ENCODE data around the gene C19orf81.
A peak's percentile ranks its signal among the peaks of the same experiment; 100 is the strongest.

The C19orf81 gene

DNA sequence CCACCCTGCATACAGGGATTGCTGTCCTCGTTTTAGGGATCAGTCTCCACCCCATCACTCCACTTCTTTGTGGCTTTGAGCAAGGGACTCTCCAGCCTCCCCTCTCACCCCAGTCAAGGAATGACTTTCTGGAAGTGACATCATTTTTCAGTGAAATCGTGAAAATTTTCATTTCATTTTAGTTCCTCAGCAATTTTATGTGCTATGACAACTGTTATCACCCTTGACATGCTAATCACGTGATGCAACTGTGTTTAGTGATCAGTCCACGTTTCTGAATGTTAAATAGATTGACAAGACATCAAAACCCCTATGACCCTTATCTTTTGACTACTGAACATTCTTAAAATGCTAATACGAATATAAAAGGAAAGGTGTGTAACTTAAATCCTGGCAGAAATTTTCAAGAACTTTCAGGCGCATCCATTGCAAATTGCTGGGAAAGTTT lies 8.0 kb downstream of the C19orf81 start:
- Histone ChIP-seq H3K4me3 (ENCODE audit: low read depth in 1 of 2, low read length in 1 of 2) (no peak overlapping the region), H3K27ac (no peak overlapping the region), H3K36me3 (no peaks in the 10 kb centered on the region), H3K4me1 (ENCODE audit: control insufficient read depth in 1 of 2, insufficient read depth in 1 of 2, low read depth in 1 of 2, low read length in 1 of 2) (peaks cover 10 to 16% of the 10 kb centered on the region in 2 experiments), H3K27me3 (peaks cover 98% of the 10 kb centered on the region), H3K9me3 (peaks cover 8% of the 10 kb centered on the region)
- TF ChIP-seq, protein P1, sequence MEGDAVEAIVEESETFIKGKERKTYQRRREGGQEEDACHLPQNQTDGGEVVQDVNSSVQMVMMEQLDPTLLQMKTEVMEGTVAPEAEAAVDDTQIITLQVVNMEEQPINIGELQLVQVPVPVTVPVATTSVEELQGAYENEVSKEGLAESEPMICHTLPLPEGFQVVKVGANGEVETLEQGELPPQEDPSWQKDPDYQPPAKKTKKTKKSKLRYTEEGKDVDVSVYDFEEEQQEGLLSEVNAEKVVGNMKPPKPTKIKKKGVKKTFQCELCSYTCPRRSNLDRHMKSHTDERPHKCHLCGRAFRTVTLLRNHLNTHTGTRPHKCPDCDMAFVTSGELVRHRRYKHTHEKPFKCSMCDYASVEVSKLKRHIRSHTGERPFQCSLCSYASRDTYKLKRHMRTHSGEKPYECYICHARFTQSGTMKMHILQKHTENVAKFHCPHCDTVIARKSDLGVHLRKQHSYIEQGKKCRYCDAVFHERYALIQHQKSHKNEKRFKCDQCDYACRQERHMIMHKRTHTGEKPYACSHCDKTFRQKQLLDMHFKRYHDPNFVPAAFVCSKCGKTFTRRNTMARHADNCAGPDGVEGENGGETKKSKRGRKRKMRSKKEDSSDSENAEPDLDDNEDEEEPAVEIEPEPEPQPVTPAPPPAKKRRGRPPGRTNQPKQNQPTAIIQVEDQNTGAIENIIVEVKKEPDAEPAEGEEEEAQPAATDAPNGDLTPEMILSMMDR (IDR thresholded peaks at IDR 0.05): no peak

DNA sequence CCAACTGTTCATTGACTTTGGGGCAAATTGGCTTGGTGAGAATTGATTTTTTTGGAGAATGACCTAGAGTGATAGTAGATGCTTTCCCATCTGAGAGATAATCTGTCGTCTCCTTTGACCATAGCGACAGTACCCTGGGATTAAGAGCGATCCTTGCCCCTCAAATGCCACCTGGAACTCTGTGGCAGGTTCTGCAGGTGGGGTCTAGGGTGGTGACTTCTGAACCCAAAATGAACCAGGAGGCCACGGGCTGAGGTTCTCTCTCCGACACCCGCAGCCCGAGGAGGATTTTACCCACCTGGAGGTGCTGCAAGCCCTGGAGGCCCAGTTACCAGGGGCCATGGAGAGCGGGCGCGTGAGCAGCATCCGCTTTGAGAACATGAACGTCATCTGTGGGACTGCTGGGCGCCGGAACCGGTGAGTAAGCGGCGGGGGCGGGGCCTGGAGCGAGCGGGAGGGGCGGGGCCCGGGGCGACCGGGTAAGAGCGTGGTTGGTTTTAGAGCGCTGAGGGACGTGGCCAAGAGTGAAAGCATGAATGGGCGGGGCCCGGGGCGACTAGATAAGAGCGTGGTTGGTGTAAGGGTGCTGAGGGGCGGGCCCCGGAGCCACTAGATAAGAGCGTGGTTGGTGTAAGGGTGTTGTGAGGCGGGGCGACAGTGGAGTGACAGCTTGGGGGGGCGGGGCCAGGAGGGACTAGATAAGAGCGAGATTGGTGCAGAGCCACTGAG lies 8.6 kb downstream of the C19orf81 start:
- Histone ChIP-seq H3K4me3 (ENCODE audit: low read depth in 1 of 2, low read length in 1 of 2) (peak overlapping the region in 1 of 2 experiments; percentile 24), H3K27me3 (peaks cover 98% of the 10 kb centered on the region), H3K36me3 (no peaks in the 10 kb centered on the region), H3K9me3 (peaks cover 8% of the 10 kb centered on the region), H3K4me1 (ENCODE audit: control insufficient read depth in 1 of 2, insufficient read depth in 1 of 2, low read depth in 1 of 2, low read length in 1 of 2) (peaks cover 10 to 16% of the 10 kb centered on the region in 2 experiments), H3K27ac (no peak overlapping the region)
- TF ChIP-seq, protein P1 (IDR thresholded peaks at IDR 0.05): no peak

- H3K4me3 ChIP-seq (ENCODE audit: low read depth in 1 of 2, low read length in 1 of 2): peak overlapping the region; percentile 4 to 24
- peaks cover 97% of the 10 kb centered on the region for H3K27me3 ChIP-seq
- peaks cover 10 to 16% of the 10 kb centered on the region in 2 experiments for H3K4me1 ChIP-seq (ENCODE audit: control insufficient read depth in 1 of 2, insufficient read depth in 1 of 2, low read depth in 1 of 2, low read length in 1 of 2)
- H3K9me3 ChIP-seq: peaks cover 8% of the 10 kb centered on the region
- no peak overlapping the region for H3K27ac ChIP-seq
- no peaks in the 10 kb centered on the region for H3K36me3 ChIP-seq
- TF ChIP-seq, protein P1 (IDR thresholded peaks at IDR 0.05): no peak
Observed at GRCh38 chr19:50658441-50659317, 9.4 kb downstream of the C19orf81 start.

- Histone ChIP-seq H3K27ac (no peak overlapping the region), H3K9me3 (peaks cover 8% of the 10 kb centered on the region), H3K4me1 (ENCODE audit: control insufficient read depth in 1 of 2, insufficient read depth in 1 of 2, low read depth in 1 of 2, low read length in 1 of 2) (peaks cover 10 to 16% of the 10 kb centered on the region in 2 experiments), H3K27me3 (peaks cover 96% of the 10 kb centered on the region), H3K36me3 (no peaks in the 10 kb centered on the region), H3K4me3 (ENCODE audit: low read depth in 1 of 2, low read length in 1 of 2) (no peak overlapping the region)
- TF ChIP-seq, protein P1 (IDR thresholded peaks at IDR 0.05): no peak
Observed at GRCh38 chr19:50659318-50660087, 10.3 kb downstream of the C19orf81 start.

DNA sequence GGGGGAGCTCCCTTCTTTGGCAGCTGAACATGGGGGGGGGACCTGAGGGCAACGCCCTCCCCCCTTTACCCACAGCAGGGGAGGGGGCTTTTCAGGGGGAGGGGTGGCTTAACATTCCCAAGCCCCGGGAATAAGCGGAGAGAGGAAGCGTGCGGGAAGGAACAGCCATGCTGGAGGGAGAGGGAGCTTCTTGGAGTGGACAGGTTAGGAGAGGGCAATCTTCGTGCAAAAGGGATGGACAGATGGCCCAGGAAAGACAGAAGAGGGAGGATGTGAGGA lies 10.8 kb downstream of the C19orf81 start:
- Histone ChIP-seq H3K4me1 (ENCODE audit: control insufficient read depth in 1 of 2, insufficient read depth in 1 of 2, low read depth in 1 of 2, low read length in 1 of 2) (peaks cover 10 to 16% of the 10 kb centered on the region in 2 experiments), H3K36me3 (no peaks in the 10 kb centered on the region), H3K4me3 (ENCODE audit: low read depth in 1 of 2, low read length in 1 of 2) (no peak overlapping the region), H3K9me3 (peaks cover 8% of the 10 kb centered on the region), H3K27ac (no peak overlapping the region), H3K27me3 (peaks cover 96% of the 10 kb centered on the region)
- TF ChIP-seq, protein P1 (IDR thresholded peaks at IDR 0.05): no peak
